Panc1 (cell line): ENCODE results near the gene PML. TPM values are rescaled to one million over a fixed set of nuclear protein-coding genes. Genes with fewer than 3 reads are reported as not detected.

ENCODE experiments used
- ATAC-seq: fragments of 200-7000 bp; cut with Tn5 transposase; 2 replicates; pipeline ENCODE4 v1.9.1; 2020; ENCODE audit warnings: mild to moderate bottlenecking, moderate library complexity
- BruUV-seq: library from RNA; stranded (reverse); fragments of 400-500 nt; replicated peaks from 2 replicates; lab custom pipeline; 2021; lab: Mats Ljungman, UMichigan
- CTCF ChIA-PET: fragments of 300-600 bp; sonication (Branson Sonifier 250); formaldehyde crosslinking; loops from one replicate; lab custom pipeline; 2022; ENCODE audit warnings: antibody characterized with exemption; lab: Charles Lee
- POLR2A ChIA-PET: fragments of 300-600 bp; sonication (Branson Sonifier 250); formaldehyde crosslinking; loops from one replicate; lab custom pipeline; 2022; ENCODE audit warnings: antibody characterized with exemption; lab: Charles Lee
- DNase-seq: peaks from one replicate; pipeline ENCODE4 v3.0.0-alpha.2; 2010; ENCODE audit warnings: low read depth, low spot score
- H3K27ac ChIP-seq: 2 replicates; pipeline ENCODE4 v1.5.1; 2011; ENCODE audit warnings: mild to moderate bottlenecking, low read length, inconsistent platforms
- H3K27me3 ChIP-seq: fragments of 200-500 bp; sonication (Bioruptor generic); 2 replicates; pipeline ENCODE4 v1.6.0; 2014; ENCODE audit warnings: low read length, inconsistent platforms; ENCODE audit not compliant: control insufficient read depth, insufficient read depth
- H3K36me3 ChIP-seq: fragments of 200-500 bp; sonication (Bioruptor generic); 2 replicates; pipeline ENCODE4 v1.5.1; 2014; ENCODE audit warnings: inconsistent platforms, mild to moderate bottlenecking, low read length, moderate library complexity; ENCODE audit not compliant: control insufficient read depth, insufficient read depth
- H3K4me1 ChIP-seq: 2 replicates; pipeline ENCODE4 v1.5.1; 2011; ENCODE audit warnings: inconsistent platforms, mild to moderate bottlenecking, low read length, moderate library complexity; ENCODE audit not compliant: control insufficient read depth, insufficient read depth
- H3K4me3 ChIP-seq, 2 experiments: 2 replicates each; pipeline ENCODE4 v1.5.1; 2011 to 2012; ENCODE audit warnings: low read depth in 2 of 2, low read length in 2 of 2, mild to moderate bottlenecking in 2 of 2, inconsistent platforms in 1 of 2, moderate library complexity in 1 of 2
- H3K9me3 ChIP-seq: fragments of 200-500 bp; sonication (Bioruptor generic); 2 replicates; pipeline ENCODE4 v1.5.1; 2014; ENCODE audit warnings: low read depth, mild to moderate bottlenecking, inconsistent platforms, low read length, moderate library complexity; ENCODE audit not compliant: control insufficient read depth, insufficient read depth
- CTCF ChIP-seq: fragments of 450-650 bp; IDR thresholded peaks from 2 replicates; pipeline ENCODE4 v1.5.1; 2017; ENCODE audit warnings: mild to moderate bottlenecking
- POLR2AphosphoS5 ChIP-seq: IDR thresholded peaks from 2 replicates; pipeline ENCODE4 v1.6.1; 2012; ENCODE audit warnings: mild to moderate bottlenecking, low read depth, low read length, moderate library complexity
- REST ChIP-seq, 2 experiments: IDR thresholded peaks; 2 replicates each; pipeline ENCODE4 v1.6.1; 2011 to 2012; ENCODE audit warnings: low read depth in 2 of 2, control low read depth in 1 of 2, low read length in 1 of 2, mild to moderate bottlenecking in 1 of 2, moderate library complexity in 1 of 2; ENCODE audit not compliant: insufficient read depth in 1 of 2
- SIN3A ChIP-seq: IDR thresholded peaks from 2 replicates; pipeline ENCODE4 v1.6.1; 2012; ENCODE audit warnings: low read depth, mild to moderate bottlenecking, low read length, moderate library complexity, borderline replicate concordance; ENCODE audit not compliant: insufficient read depth
- TCF7L2 ChIP-seq: IDR thresholded peaks from 2 replicates; pipeline ENCODE4 v1.6.1; 2011; ENCODE audit warnings: mild to moderate bottlenecking, low read depth, low read length, inconsistent platforms
- in situ Hi-C: cut with HindIII; loops from 2 replicates; pipeline ENCODE4 v1.10.0; 2016; ENCODE audit warnings: low sequenced_read_pairs, low pct_unique_long_range_greater_than_20kb
- intact Hi-C: fragments of 100-400 bp; cut with micrococcal nuclease; formaldehyde crosslinking; loops from one replicate; pipeline ENCODE4 v1.10.0; 2022; ENCODE audit not compliant: unreplicated experiment
- total RNA-seq: library from RNA; stranded (reverse); gene quantifications from one replicate; pipeline ENCODE4 v1.2.1, GENCODE V29; 2021; ENCODE audit not compliant: unreplicated experiment

The PML gene
- total RNA-seq, 1 experiment from 2014 or later: 52.2 TPM

- H3K27me3 ChIP-seq: no peaks in the 10 kb centered on the region
- no peaks in the 10 kb centered on the region for H3K36me3 ChIP-seq
- no TSS peak for BruUV-seq
- DNase-seq: no peak
- in situ Hi-C loops: no loop called here
- H3K27ac ChIP-seq: no peak overlapping the region; the same call in 1 of the 2 replicates
- no peak for TF ChIP-seq POLR2AphosphoS5
- no peak for TF ChIP-seq REST (IDR thresholded peaks at IDR 0.05; ENCODE audit: insufficient read depth in 1 of 2, low read depth in 2 of 2, low read length in 1 of 2)
- TF ChIP-seq SIN3A: no peak
- TF ChIP-seq TCF7L2: no peak
- TF ChIP-seq CTCF: no peak
- no peaks in the 10 kb centered on the region for H3K9me3 ChIP-seq
- POLR2A ChIA-PET: no interaction called here
- CTCF ChIA-PET: interaction anchor here (0.9 to 1.2 kb wide), 2 partner anchors 9 to 12 kb away, joined by 3 to 6 read pairs; no protein-coding TSS in a partner anchor
- intact Hi-C loops: no loop called here
- H3K4me3 ChIP-seq: no peak overlapping the region
- ATAC-seq: peak; percentile 55
- peaks cover 10% of the 10 kb centered on the region; the same call in 1 of the 2 replicates for H3K4me1 ChIP-seq
Measured at GRCh38 chr15:73982222-73982962, 12.1 kb upstream of the PML start.

- intact Hi-C loops (no loop called here), in situ Hi-C loops (no loop called here)
- H3K4me1 ChIP-seq: peaks cover 13% of the 10 kb centered on the region; the same call in 1 of the 2 replicates
- no TSS peak for BruUV-seq
- no peak overlapping the region for H3K27ac ChIP-seq
- TF ChIP-seq SIN3A: no peak
- TF ChIP-seq REST (IDR thresholded peaks at IDR 0.05; ENCODE audit: insufficient read depth in 1 of 2, low read depth in 2 of 2, low read length in 1 of 2): no peak
- TF ChIP-seq CTCF: no peak
- no peak for TF ChIP-seq TCF7L2
- TF ChIP-seq POLR2AphosphoS5: no peak
- no peaks in the 10 kb centered on the region for H3K36me3 ChIP-seq
- no peaks in the 10 kb centered on the region for H3K9me3 ChIP-seq
- H3K27me3 ChIP-seq: no peaks in the 10 kb centered on the region
- no peak overlapping the region for H3K4me3 ChIP-seq
- DNase-seq (no peak), ATAC-seq (peak; percentile 76)
- CTCF ChIA-PET: interaction anchor here (0.6 to 1.2 kb wide), 3 partner anchors 10 to 65 kb away, joined by 3 to 6 read pairs (median 3); no protein-coding TSS in a partner anchor
- POLR2A ChIA-PET: interaction anchor here (0.6 to 0.7 kb wide), 2 partner anchors 61 to 646 kb away, joined by 3 to 6 read pairs; no protein-coding TSS in a partner anchor
Measured at GRCh38 chr15:73983211-73983727, 11.2 kb upstream of the PML start.
